ENCODE measurements around the gene SORCS2. TPM values are rescaled to one million over a fixed set of nuclear protein-coding genes. Genes with fewer than 3 reads are reported as not detected.
A peak's percentile ranks its signal among the peaks of the same experiment; 100 is the strongest.

The SORCS2 gene
- total RNA-seq, 2 donors from 2014 or later = 0.21 to 0.92 TPM

GRCh38 chr4:7677086-7677485 lies 484.7 kb downstream of the SORCS2 start:
- ATAC-seq (no peak), DNase-seq (no peak)
- intact Hi-C loops (cut with DNase I, micrococcal nuclease) = no loop called here

DNA sequence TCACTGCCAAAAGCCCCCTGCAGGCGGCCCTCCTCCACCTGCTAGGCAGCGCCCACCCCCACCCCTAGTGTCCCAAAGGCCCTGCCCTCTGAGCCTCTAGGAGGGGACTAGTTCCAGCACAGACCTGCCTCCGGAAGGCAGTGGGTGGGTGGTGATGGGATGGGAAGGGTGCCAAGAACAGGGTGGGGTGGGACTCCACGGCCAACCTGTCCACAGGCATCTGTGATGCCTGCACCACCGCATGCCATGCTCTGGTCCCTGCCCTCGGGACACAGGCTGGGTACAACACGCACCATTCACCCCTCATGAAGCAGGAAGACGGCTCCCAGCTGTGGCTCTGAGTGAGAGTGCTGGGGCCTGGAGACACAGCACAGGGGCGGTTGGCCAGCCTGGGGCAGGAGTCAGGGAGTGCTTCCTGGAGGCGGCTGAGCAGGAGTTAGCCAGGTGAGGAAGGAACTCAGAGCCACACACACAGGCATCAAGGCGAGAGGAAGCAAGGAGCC lies 485.5 kb downstream of the SORCS2 start:
- intact Hi-C loops (cut with DNase I, micrococcal nuclease) = no loop called here
- DNase-seq = no peak
- ATAC-seq = no peak

DNA sequence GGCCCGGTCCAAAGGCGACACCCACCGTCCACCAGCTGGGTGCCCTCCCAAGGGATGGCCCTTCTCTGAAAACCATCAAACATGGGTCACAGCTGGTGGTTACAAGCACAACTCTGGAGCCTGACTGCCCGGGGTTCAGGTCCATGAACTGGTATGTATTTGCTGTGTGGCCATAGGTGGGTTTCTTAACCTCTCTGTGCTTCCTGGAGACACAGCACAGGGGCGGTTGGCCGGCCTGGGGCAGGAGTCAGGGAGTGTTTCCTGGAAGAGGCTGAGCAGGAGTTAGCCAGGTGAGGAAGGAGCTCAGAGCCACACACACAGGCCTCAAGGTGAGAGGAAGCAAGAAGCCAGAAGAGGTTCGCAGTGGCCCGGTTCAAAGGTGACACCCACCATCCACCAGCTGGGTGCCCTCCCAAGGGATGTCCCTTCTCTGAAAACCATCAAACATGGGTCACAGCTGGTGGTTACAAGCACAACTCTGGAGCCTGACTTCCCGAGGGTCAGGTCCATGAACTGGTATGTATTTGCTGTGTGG lies 486.0 kb downstream of the SORCS2 start:
- ATAC-seq (no peak), DNase-seq (no peak)
- intact Hi-C loops (cut with DNase I, micrococcal nuclease) = no loop called here

DNA sequence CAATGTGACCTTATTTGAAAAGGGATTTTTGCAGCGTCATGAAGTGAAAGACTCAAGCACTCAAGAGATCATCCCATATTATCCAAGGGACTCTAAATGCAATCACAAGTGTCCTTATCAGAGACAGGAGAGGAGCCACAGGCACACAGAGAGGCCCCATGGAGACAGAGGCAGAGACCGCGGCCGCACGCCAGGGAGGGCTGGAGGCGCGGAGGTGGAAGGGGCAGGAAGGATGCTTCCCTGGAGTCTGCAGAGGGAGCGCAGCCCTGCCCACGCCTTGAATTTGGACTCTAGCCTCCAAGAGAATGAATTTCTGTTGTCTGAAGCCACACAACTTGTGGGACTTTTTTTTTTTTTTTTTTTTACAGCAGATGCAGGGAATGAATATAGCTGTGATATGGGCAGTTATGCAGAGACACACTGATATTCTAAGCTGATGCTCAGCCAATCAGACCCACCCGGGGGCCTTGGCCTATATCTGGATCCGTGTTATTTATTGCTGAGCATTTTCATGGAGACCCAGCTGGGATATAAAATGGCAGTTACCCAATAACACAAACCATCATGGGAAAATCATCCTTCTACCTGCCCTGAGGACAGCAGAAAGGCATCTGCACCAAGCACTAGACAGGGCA lies 487.2 kb downstream of the SORCS2 start:
- DNase-seq = no peak
- intact Hi-C loops (cut with DNase I, micrococcal nuclease) = no loop called here
- no peak for ATAC-seq

GRCh38 chr4:7680106-7680505 lies 487.8 kb downstream of the SORCS2 start:
- no peak for ATAC-seq

GRCh38 chr4:7680731-7681130 lies 488.4 kb downstream of the SORCS2 start:
- ATAC-seq (no peak), DNase-seq (no peak)
- intact Hi-C loops (cut with DNase I, micrococcal nuclease) = no loop called here

More at GRCh38 chr4:7680106-7680505, 487.8 kb downstream of the SORCS2 start:
- DNase-seq = no peak
- intact Hi-C loops (cut with DNase I, micrococcal nuclease) = no loop called here

DNA sequence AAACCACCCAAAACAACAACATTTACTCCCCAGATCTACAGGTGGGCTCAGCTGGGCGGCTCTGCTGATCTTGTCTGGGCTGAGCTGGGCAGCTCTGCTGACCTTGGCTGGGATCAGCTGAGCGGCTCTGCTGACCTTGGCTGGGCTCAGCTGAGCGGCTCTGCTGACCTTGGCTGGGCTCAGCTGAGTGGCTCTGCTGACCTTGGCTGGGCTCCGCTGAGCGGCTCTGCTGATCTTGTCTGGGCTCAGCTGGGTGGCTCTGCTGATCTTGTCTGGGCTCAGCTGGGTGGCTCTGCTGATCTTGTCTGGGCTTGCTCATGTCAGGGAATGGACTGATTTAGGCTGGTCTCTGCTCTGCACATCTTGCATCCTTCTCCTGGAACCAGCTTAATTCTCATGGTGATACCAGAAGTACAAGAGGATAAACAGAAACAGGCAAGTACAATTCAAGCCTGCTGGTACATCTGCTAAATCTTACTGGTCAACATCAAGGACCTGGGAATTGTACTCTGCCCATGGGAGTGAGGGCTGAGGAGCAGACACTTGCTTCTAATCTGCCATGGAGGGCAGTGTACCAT lies 490.9 kb downstream of the SORCS2 start:
- DNase-seq (no peak), ATAC-seq (no peak)
- intact Hi-C loops (cut with DNase I, micrococcal nuclease) = no loop called here

DNA sequence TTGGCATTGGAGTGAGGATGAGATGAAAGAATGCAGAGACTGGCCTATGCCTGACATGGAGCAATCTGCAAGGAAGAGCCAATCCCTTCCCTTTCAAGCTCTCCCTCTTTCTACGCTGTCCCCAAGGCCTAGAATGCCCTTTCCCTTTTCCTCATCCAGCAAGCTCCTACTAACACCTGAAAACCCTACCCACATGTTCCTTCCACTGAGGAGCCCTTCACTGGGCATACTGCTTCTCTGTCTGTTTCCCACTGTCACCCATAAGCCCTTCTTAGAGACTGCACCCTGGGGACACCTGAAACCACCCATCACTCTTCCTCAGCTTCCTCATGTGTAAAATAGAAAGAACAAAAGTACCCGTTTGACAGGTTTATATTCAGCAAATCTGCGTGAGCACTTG lies 492.0 kb downstream of the SORCS2 start:
- no peak for DNase-seq
- ATAC-seq = no peak
- intact Hi-C loops (cut with DNase I, micrococcal nuclease) = no loop called here

- ATAC-seq (no peak), DNase-seq (no peak)
- intact Hi-C loops (cut with DNase I, micrococcal nuclease) = no loop called here
These were observed 493.9 kb downstream of the SORCS2 start for GRCh38 chr4:7686070-7686870.

GRCh38 chr4:7687006-7687405 lies 494.7 kb downstream of the SORCS2 start:
- ATAC-seq (no peak), DNase-seq (no peak)
- intact Hi-C loops (cut with DNase I, micrococcal nuclease) = no loop called here

GRCh38 chr4:7687796-7688195 lies 495.5 kb downstream of the SORCS2 start:
- DNase-seq = no peak
- intact Hi-C loops (cut with DNase I, micrococcal nuclease) = no loop called here
- peak; percentile 58 for ATAC-seq

- ATAC-seq (no peak), DNase-seq (no peak)
- intact Hi-C loops (cut with DNase I, micrococcal nuclease) = no loop called here
These were observed 497.7 kb downstream of the SORCS2 start for GRCh38 chr4:7689773-7690693.

GRCh38 chr4:7691061-7691460 lies 498.7 kb downstream of the SORCS2 start:
- intact Hi-C loops (cut with DNase I, micrococcal nuclease) = no loop called here
- DNase-seq (no peak), ATAC-seq (no peak)

GRCh38 chr4:7691982-7692381 lies 499.6 kb downstream of the SORCS2 start:
- intact Hi-C loops (cut with DNase I, micrococcal nuclease) = no loop called here
- ATAC-seq (no peak), DNase-seq (no peak)

DNA sequence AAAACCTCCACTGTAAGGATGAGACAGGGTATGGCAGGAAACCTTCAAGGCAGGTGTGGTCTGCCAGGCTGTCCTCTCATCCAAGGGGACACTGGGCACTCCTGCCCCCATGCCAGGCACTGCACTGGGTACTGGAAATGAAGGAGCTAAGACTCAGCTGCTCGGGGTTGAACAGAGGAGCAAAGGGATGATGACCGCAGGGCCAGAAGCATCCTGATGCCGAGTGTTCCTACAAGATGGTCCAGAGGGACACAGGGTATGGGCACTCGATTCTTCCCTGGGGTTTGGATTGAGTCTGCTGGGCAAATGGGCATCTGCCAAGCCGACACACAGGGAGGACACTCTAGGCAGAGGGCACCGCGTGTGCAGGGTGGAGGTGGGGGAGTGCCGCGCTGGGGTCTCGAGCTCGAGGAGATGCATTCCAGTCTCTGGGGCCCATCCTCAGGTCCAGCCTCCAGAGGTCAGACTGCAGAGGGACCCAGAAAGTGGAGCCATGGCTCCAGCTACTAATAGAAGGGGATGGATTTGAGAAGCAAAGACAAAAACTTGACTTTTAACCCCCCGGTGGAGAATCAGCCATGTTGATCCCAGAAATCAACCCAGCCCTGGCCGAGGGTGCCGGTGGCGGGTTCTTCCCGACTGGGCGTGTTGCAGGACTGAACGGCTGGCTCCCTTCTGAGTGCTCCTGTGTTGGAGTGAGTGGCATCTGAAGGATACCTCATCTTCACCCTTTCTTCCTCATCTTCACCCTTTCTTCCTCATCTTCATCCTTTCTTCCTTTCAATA lies 500.3 kb downstream of the SORCS2 start:
- ATAC-seq = no peak
- intact Hi-C loops (cut with DNase I, micrococcal nuclease) = no loop called here
- no peak for DNase-seq

DNA sequence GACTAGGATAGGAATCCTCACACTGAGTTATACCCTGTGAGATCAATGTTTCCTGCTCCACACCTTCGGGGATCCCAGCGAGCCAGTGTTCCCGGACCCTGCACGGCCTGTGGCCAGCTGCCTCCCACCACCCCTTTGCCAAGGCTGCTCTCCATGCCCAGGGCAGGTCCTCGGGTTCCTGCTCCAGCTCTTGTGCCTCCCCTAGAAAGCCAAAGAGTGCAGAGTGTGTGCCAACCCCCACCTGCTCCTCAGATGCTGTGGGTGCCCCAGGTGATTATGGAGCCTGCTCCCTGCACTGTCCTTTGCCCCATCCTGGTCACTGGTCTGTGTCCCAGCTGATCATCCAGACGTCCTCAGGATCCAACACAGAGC lies 500.9 kb downstream of the SORCS2 start:
- no peak for ATAC-seq
- intact Hi-C loops (cut with DNase I, micrococcal nuclease) = no loop called here
- no peak for DNase-seq

DNA sequence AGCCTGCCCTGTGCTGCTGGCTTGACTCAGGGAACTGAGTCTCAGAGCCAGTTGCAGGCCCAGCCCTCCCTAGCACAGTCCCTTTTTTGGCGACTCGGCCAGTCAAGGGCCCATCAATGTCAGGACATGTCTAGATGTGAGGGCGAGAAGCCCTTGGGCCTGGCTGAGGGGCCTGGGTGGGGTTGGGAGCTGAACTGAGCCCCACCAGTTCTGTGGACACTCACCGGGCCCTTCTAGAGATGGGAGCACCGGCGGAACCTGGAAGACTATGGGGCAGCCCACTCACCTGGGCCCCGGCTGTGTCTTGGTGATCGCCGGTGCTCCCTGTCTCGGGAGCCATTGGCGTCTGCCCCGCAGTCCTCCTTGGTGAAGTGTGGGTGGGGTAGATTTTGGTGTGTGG lies 501.4 kb downstream of the SORCS2 start:
- no peak for DNase-seq
- intact Hi-C loops (cut with DNase I, micrococcal nuclease) = no loop called here
- ATAC-seq = no peak

DNA sequence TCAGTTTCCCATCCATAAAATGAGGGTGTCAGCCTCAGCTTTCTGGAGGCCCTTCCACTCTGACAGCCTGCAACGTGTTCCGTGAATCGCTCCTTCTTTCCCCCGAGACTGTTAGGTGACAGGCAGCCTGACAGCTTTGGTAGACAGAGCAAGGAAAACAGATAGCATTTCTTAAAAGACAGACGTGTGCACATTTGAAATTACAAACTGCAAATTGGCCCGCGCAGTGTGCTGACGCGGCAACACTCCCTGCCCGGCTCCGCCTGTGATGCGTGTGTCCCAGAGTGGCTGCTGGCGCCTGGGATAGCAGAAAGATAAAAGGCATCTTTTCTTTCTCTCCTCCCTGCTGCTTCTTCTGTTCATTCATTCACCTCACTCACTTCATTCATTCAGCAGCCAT lies 502.0 kb downstream of the SORCS2 start:
- intact Hi-C loops (cut with DNase I, micrococcal nuclease) = no loop called here
- DNase-seq (no peak), ATAC-seq (no peak)

Data from left colon (tissue), 2 donors.